Tibial nerve (tissue), 4 donors: ENCODE data around the gene CTNNA1.

Experiments used
- EP300 ChIP-seq, 2 donors: sonication (generic); formaldehyde crosslinking; IDR thresholded peaks; one replicate each; pipeline ENCODE4 v1.6.1; 2017; ENCODE audit warnings: antibody characterized with exemption in 2 of 2, mild to moderate bottlenecking in 1 of 2
- POLR2A ChIP-seq, 2 donors: fragments of 450-650 bp; IDR thresholded peaks; one replicate each; pipeline ENCODE4 v1.6.1; 2017; ENCODE audit warnings: antibody characterized with exemption in 2 of 2, mild to moderate bottlenecking in 2 of 2, moderate library complexity in 2 of 2
- TF ChIP-seq, protein P1 (sequence below), 5 experiments: fragments of 200-600 bp in 3 of 5; fragments of 450-650 bp in 2 of 5; sonication (generic) in 3 of 5; IDR thresholded peaks; one replicate each; pipeline ENCODE4 v1.5.1; 2016 to 2019; ENCODE audit warnings: antibody characterized with exemption in 5 of 5, mild to moderate bottlenecking in 3 of 5, moderate library complexity in 2 of 5

- TF ChIP-seq, protein P1, sequence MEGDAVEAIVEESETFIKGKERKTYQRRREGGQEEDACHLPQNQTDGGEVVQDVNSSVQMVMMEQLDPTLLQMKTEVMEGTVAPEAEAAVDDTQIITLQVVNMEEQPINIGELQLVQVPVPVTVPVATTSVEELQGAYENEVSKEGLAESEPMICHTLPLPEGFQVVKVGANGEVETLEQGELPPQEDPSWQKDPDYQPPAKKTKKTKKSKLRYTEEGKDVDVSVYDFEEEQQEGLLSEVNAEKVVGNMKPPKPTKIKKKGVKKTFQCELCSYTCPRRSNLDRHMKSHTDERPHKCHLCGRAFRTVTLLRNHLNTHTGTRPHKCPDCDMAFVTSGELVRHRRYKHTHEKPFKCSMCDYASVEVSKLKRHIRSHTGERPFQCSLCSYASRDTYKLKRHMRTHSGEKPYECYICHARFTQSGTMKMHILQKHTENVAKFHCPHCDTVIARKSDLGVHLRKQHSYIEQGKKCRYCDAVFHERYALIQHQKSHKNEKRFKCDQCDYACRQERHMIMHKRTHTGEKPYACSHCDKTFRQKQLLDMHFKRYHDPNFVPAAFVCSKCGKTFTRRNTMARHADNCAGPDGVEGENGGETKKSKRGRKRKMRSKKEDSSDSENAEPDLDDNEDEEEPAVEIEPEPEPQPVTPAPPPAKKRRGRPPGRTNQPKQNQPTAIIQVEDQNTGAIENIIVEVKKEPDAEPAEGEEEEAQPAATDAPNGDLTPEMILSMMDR (IDR thresholded peaks at IDR 0.05) = no peak
- no peak for TF ChIP-seq POLR2A (IDR thresholded peaks at IDR 0.05)
- no peak for TF ChIP-seq EP300 (IDR thresholded peaks at IDR 0.05)
These were observed 20.8 kb upstream of the CTNNA1 start for GRCh38 chr5:138732466-138732865.
